Activated naive CD4-positive, alpha-beta T cell treated with Interleukin-2 at 50 U/mL for 16 hours (primary cell): ENCODE measurements around the gene ZCCHC14.
"Not testable (repeated sequence)": the region's sequence is repeated elsewhere in the genome, so short reads cannot be mapped to it uniquely, and the experiment has no call there.

ENCODE experiments used
- DNase-seq: peaks from one replicate; pipeline ENCODE4 v3.0.0-alpha.2; 2020

The ZCCHC14 gene

DNA sequence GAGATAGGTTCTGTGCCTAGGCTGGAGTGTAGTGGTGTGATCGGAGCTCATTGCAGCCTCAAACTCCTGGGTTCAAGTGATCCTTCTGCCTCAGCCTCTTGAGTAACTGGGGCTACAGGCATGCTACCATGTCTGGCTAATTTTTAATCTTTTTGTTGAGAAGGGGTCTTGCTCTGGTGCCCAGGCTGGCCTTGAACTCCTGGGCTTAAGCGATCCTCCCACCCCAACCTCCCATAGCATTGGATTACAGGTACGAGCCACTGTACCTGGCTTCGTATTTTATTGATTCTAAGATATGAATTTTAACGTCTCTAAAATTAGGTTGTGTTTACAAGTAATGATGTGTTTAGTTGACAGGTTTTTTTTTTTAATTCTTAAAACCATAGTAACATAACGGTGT, 30.8 kb upstream of the ZCCHC14 start:
- DNase-seq = not testable (repeated sequence)

DNA sequence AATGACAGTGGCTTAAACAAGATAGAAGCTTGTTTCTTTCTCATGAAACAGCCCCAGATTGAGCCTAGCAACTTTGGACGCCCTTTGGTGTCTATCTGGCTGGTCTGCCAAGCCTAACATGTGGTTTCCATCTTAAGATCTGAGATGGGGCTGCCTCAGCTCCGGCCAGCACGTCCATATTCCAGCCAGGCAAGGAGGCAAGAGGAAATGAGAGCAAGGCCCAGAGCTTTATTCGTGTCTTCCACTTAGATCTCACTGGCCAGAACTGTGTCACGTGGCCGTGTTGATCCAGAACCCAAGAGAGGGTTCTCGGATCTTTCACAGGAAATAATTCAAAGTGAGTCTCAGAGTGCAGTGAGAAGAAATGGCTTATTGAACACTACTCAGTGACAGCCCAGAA, 28.9 kb upstream of the ZCCHC14 start:
- not testable (repeated sequence) for DNase-seq

DNA sequence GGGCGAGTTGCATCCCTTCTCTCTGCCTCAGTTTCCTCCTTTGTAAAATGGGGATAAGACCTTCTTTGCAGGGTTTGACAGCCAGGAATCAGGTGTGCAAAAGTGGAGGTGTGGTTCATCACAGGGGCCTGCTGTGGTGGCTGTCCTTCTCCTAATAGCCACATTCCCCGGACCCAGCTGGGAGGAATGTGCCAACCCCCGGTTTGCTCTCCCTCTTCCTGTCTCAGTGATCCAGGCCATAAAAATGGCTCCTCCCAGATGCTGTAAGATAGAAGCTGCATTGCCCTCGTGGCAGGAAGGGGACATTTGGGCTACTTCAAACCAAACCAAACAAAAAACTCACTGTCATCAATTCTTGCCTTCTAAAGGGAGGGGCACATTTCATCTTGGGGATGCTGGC, 26.3 kb upstream of the ZCCHC14 start:
- DNase-seq = not testable (repeated sequence)

DNA sequence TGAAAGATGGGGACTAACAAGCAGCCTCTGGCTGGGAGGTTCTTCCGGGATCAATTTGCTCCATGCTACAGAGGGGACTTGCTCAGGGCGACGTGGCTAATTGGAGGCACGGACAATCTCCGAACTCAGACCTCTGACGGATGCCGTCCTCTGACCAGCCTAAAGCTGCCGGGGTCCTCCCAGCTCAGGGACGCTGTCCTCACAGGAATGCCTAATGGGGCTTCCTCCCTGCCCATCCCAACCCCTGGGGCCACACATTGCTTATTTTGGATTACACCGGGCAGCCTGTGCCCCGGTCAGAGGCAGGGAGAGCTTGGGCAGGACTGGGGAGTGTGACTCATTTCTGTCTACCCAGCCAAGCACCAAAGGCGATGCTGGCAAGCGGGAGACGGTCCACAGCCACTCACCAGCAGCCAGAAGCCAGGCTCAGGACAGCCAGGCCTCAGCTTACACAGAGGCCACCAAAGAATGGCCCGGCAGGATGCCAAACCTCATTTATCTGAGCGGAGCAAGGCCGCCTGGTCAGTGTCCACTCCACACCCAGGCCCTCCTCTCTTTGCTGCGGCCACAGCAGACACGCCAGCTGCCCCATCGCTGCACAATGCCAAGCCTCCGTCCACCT, 25.7 kb upstream of the ZCCHC14 start:
- DNase-seq = not testable (repeated sequence)

DNA sequence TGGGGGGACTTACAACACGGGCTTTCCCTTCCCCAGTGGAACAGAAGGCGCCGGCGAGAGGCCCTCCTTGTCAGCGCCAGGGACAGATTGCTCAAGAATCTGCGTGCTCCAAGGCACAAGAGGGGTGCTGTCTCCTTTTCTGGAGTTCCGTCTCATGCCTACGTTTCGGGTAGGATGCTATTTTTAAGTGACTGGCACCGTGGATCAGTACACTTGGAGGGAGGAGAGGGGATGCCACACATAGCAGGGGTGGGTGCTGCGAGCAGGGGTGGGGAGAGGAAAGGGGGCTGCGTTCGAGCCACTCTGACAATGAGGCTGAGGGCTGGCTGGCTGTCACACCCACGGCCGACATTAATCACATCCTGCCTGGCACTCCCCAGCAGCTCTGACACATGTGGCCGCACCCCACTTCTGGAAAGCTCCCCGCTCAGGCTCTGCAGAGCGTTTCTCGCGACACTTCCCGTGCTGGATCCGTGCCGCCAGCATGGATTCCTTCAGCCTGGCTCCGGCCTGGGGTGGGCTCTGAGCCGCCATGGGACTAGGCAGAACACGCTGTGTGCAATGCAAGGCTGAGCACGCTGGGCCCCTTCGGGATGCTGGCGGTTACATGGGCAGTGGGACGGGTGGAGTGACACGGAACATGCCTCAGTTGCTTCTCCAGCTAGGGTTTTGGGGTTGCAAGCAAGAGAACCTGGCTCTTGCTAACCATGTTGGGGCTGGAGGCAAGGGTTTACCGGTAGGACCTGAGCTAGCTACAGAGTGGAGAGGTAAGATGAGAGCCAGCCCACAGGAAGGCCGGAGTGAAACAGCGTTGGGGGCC, 25.0 kb upstream of the ZCCHC14 start:
- not testable (repeated sequence) for DNase-seq

GRCh38 chr16:87516361-87516760, 23.5 kb upstream of the ZCCHC14 start:
- DNase-seq = no peak

GRCh38 chr16:87515475-87516330, 22.9 kb upstream of the ZCCHC14 start:
- DNase-seq = no peak

- DNase-seq = not testable (repeated sequence)
These were observed 17.0 kb upstream of the ZCCHC14 start for GRCh38 chr16:87509778-87510177.

DNA sequence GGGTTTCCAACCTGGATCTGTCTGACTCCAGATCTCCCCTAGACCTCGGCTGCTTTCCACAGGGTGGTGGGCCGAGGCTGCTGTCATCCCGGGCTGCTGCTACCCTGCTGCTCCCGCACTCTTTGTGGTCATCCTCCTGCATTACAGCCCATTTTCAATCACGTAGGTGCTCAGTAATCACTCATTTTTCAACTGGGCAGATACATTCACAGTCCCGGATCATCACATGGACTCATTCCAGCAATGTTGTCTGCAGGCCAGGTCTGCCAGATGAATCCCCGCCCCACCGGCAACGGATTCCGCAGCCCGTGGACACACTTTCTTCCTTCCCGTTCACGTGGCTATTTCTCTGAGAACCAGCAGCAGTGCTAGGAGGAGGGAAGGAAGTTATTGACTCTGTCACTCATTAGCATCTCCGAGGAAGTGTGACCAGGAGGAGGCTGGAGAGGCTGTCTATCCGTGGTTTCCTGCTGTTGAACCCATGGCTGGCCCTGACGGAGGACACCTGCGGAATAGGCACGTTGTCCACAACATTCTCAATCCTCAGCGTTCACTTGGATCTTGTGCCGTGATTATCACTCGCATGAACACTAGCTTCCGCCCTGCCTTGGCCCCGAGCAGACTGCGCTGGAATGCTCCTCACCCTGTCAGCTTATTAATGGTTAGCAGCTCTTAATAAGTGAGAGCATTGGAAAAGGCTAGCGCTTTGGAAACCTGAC, 14.7 kb upstream of the ZCCHC14 start:
- DNase-seq = no peak

- DNase-seq = no peak
These were observed 13.9 kb upstream of the ZCCHC14 start for GRCh38 chr16:87506423-87507350.

DNA sequence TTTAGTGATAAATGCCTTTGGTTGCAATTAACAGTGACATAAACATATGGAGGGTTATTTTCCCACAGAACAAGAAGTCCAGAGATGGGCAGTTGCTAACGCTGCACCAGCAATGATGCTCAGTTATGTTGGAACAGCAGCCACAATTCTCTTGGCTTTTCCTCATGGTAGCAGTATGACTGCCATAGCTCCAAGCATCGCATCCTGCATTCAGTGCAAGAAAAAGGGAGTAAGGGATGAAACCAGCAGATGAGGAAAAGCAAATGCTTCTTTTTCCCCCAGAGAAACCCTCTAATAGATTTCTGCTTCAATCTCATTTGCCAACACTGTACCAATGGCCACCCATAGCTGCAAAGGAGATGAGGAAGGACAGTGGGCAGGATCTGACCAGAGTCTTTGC, 13.0 kb upstream of the ZCCHC14 start:
- DNase-seq = no peak

GRCh38 chr16:87503232-87503937, 10.6 kb upstream of the ZCCHC14 start:
- not testable (repeated sequence) for DNase-seq

- DNase-seq = no peak
These were observed 9.6 kb upstream of the ZCCHC14 start for GRCh38 chr16:87502308-87502969.

DNA sequence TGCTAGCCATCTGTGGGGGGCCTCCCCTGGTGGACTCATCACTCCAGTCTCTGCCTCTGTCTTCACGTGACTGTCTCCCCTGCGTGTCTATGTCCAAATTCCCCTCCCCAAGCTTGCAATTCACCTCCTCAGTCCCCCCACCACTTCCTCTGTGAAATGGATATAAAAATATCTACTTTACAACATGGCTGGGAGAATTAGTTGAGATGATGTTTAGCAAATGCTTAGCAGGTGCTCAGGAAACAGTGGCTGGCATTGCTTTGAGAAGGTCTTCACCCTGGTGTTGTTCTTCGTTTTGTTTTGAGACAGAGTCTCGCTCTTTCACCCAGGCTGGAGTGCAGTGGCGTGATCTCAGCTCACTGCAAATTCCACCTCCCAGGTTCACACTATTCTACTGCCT, 8.3 kb upstream of the ZCCHC14 start:
- DNase-seq = no peak

GRCh38 chr16:87499189-87499486, 6.3 kb upstream of the ZCCHC14 start:
- DNase-seq = no peak

- no peak for DNase-seq
These were observed 5.7 kb upstream of the ZCCHC14 start for GRCh38 chr16:87498324-87499188.

DNA sequence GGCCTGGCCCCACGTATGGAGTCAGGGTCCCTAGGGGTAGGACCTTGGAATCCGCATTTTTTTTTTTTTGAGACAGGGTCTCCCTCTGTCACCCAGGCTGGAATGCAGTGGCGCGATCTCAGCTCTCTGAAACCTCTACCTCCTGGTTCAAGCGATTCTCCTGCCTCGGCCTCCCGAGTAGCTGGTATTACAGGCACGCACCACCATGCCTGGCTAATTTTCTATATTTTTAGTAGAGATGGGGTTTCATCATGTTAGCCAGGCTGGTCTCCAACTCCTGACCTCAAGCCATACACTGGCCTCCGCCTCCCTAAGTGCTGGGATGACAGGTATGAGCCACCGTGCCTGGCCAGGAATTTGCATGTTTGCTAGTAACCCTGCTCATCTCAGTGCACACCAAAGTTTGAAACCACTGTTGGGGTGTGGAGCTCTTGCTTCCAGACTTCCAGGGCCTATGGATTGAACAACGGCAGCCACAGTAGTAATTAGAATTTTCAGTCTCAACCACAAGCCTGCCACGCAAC, 5.0 kb upstream of the ZCCHC14 start:
- DNase-seq = not testable (repeated sequence)

GRCh38 chr16:87497023-87497766, 4.4 kb upstream of the ZCCHC14 start:
- not testable (repeated sequence) for DNase-seq

- DNase-seq = peak; percentile 51
These were observed 3.6 kb upstream of the ZCCHC14 start for GRCh38 chr16:87496447-87496801.
